Bronchial epithelial cell (primary cell): ENCODE data around the gene HIVEP3. TPM values are rescaled to one million over a fixed set of nuclear protein-coding genes. Genes with fewer than 3 reads are reported as not detected.

Experiments
- DNase-seq: peaks from one replicate; pipeline ENCODE4 v3.0.0-alpha.2; 2010; ENCODE audit warnings: low read depth
- FAIRE-seq: peaks from 2 replicates; lab custom pipeline; 2011; peaks lifted over from hg19 to GRCh38; lab: Jason Lieb, UNC
- H3K27me3 ChIP-seq: 2 replicates; pipeline ENCODE4 v1.5.1; 2011; ENCODE audit warnings: low read length; ENCODE audit not compliant: control insufficient read depth, insufficient read depth
- H3K36me3 ChIP-seq: 2 replicates; pipeline ENCODE4 v1.5.1; 2011; ENCODE audit warnings: low read length; ENCODE audit not compliant: control insufficient read depth, insufficient read depth
- H3K4me3 ChIP-seq: 2 replicates; pipeline ENCODE4 v1.5.1; 2011; ENCODE audit warnings: mild to moderate bottlenecking, low read depth, low read length, control low read depth
- total RNA-seq: library from RNA; depleted of rRNA; stranded (reverse); fragments of >200 nt; gene quantifications from 2 replicates; pipeline ENCODE4 v1.2.1, GENCODE V29; 2014
- TF ChIP-seq, protein P1 (sequence below): IDR thresholded peaks from 2 replicates; pipeline ENCODE4 v1.5.1; 2011; ENCODE audit warnings: mild to moderate bottlenecking, moderate library complexity, low read length, control low read depth, inconsistent platforms; ENCODE audit not compliant: insufficient read depth, severe bottlenecking

The HIVEP3 gene
- total RNA-seq, 1 donor from 2014 or later, result under 0.01 TPM

DNA sequence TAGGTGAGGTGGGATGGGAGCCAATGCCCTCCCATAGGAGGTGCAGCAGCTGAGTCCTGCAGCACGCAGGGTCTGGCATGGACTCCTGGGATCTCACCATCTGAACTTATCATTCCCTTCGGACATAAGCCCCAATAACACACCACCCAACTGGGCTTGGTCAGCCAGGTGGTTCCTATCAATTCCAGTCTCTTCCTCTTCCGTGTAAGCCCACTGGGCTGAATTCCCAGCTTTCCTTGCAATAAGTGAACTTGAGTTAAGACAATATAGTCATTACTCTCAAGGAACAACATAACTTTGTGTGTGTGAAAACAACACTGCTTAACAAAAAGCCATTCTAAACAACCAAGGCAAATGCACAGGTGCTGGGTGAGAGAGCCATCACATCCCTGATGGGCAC is 347.7 kb downstream of the HIVEP3 start:
- DNase-seq, result no peak
- Histone ChIP-seq H3K36me3 (no peaks in the 10 kb centered on the region), H3K27me3 (no peaks in the 10 kb centered on the region), H3K4me3 (no peak overlapping the region)
- FAIRE-seq, result no peak
- TF ChIP-seq, protein P1, sequence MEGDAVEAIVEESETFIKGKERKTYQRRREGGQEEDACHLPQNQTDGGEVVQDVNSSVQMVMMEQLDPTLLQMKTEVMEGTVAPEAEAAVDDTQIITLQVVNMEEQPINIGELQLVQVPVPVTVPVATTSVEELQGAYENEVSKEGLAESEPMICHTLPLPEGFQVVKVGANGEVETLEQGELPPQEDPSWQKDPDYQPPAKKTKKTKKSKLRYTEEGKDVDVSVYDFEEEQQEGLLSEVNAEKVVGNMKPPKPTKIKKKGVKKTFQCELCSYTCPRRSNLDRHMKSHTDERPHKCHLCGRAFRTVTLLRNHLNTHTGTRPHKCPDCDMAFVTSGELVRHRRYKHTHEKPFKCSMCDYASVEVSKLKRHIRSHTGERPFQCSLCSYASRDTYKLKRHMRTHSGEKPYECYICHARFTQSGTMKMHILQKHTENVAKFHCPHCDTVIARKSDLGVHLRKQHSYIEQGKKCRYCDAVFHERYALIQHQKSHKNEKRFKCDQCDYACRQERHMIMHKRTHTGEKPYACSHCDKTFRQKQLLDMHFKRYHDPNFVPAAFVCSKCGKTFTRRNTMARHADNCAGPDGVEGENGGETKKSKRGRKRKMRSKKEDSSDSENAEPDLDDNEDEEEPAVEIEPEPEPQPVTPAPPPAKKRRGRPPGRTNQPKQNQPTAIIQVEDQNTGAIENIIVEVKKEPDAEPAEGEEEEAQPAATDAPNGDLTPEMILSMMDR, result no peak

DNA sequence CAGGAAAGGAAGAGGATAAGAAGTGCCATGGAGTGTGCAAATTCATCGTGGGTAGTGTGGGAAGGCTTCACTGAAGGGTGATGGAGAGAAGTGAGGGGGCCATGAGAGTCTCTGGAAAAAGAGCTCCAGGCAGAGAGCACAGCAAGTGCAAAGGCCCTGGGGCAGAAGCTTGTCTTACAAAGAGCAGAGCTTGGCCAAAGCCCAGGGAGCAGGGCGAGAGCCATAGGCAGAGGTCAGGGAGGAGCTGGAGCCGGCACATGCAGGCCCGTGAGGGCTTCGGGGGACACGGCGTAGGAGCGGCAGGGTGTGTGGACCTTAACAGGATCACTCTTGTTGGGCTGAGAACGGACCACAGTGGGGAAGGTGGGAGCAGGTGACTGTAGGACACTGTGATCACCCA is 350.5 kb downstream of the HIVEP3 start:
- DNase-seq (no peak), FAIRE-seq (peak; percentile 55)

DNA sequence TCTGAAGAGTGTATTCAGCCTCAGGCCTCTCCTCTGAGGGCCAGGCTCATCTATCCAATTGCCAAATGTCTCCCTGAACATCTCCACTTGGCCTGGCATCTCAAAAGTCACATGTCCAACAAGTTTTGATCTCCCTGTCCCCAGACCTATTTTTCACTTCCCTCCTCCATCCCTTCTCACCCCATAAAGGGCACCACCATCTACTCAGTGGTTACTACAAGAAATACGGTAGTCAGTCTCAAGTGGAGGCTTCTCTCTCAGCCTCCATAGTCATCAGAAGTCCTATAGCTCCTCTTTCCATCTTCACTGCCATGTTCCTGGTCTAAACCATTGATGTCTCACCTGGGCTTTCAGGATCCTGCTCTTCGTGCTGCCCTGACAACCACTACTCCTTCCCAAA is 351.8 kb downstream of the HIVEP3 start:
- Histone ChIP-seq H3K27me3 (no peaks in the 10 kb centered on the region), H3K36me3 (no peaks in the 10 kb centered on the region), H3K4me3 (no peak overlapping the region)
- FAIRE-seq, result no peak
- TF ChIP-seq, protein P1, result no peak
- DNase-seq, result no peak

More for the DNA sequence above, 350.5 kb downstream of the HIVEP3 start:
- TF ChIP-seq, protein P1, result no peak
- Histone ChIP-seq H3K27me3 (no peaks in the 10 kb centered on the region), H3K4me3 (no peak overlapping the region), H3K36me3 (no peaks in the 10 kb centered on the region)

DNA sequence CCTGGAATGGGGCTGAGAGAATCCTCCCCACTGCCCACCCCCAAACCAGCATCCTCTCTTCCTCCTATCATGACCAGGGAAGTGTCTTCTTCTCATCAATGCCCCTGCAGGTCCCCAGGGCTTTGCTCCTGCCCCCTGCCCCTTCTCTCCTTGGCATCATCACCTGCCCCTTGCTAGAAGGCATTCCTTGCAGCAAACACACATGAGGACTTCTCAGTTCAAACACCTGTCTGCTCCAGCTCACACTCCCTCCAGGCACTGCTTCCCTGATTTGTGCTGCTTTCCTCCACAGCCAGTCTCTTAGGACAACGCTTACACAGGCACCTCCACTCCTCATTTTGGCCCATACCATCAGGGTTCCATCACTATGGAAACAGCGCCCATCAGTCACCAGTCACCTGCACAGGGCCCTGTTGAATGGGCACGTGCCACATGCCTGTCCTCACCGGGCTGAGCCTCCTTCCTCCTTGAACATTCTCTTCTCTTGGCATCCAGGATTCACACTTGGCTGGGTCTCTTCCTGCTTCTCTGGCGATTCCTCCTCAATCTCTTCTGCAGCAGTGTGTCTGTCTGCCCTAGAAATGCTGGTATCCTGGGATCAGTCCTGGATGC is 352.3 kb downstream of the HIVEP3 start:
- TF ChIP-seq, protein P1, result no peak
- no peak for DNase-seq
- Histone ChIP-seq H3K27me3 (no peaks in the 10 kb centered on the region), H3K36me3 (no peaks in the 10 kb centered on the region), H3K4me3 (no peak overlapping the region)
- FAIRE-seq, result peak; percentile 68

DNA sequence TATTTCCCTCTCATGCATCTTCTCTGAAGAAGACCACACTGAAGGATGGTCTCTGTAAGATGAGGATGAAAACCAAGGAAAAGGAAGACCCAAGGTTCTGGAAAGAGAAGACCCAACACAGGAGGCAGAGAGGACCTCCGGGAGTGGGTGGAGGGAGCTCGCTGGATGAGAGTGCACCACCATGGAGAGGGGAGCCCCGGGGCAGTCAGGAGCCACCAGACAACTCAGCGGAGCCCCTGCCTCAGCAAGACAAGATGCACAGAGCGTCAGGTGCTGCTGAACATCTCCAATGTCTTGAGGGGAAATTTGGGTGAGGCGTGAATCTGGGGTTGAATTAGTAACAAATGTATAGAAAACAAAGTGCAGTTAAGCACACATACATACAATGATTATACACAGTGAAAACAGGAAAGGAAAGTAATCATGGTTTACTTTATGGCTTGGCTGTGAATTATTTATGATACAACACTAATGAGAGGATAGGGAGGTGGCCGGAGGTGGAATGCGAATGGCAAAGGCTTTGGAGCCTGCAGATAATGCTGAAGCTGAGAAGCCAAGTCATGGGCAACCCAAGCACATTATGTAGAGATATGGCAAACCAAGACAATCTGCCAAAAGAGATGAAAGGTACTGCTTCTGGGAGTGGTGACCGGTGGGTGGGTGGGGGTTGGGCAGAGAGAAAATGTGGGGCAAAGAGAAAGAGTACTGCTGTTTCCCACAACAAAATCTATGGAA is 353.8 kb downstream of the HIVEP3 start:
- Histone ChIP-seq H3K4me3 (no peak overlapping the region), H3K36me3 (no peaks in the 10 kb centered on the region), H3K27me3 (no peaks in the 10 kb centered on the region)
- DNase-seq (no peak), FAIRE-seq (no peak)
- TF ChIP-seq, protein P1, result no peak

DNA sequence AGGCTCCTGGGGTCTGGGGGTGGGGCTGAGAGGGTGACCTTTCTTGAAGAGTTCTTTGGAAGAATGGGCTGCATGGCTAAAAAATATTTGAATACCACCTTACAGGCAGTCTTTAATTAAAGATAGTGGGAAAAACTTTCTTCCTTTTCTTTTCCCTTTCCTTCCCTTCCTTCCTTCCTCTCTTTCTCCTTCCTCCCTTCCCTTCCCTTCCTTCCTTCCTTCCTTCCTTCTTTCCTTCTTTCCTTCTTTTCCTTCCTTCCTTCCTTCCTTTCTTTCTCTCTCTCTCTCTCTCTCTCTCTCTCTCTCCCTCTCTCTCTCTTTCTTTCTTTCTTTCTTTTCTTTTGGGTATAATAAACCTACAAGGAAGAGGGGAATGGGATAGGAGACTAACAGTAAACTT is 356.4 kb downstream of the HIVEP3 start:
- H3K4me3 ChIP-seq, result no peak overlapping the region
- TF ChIP-seq, protein P1, result no peak
- FAIRE-seq (no peak), DNase-seq (no peak)
- no peaks in the 10 kb centered on the region for H3K36me3 ChIP-seq
- H3K27me3 ChIP-seq, result no peaks in the 10 kb centered on the region
